Esophagus muscularis mucosa (tissue), 3 donors: Measurements from ENCODE around the gene ITGB6.

Experiments used
- EP300 ChIP-seq: sonication (generic); formaldehyde crosslinking; IDR thresholded peaks from one replicate; pipeline ENCODE4 v1.6.1; 2017; ENCODE audit warnings: antibody characterized with exemption
- TF ChIP-seq, protein P1 (sequence below), 3 experiments: fragments of 200-600 bp in 2 of 3; fragments of 450-650 bp in 1 of 3; sonication (generic) in 2 of 3; IDR thresholded peaks; one replicate each; pipeline ENCODE4 v1.5.1; 2017 to 2019; ENCODE audit warnings: antibody characterized with exemption in 3 of 3, mild to moderate bottlenecking in 2 of 3, moderate library complexity in 1 of 3

DNA sequence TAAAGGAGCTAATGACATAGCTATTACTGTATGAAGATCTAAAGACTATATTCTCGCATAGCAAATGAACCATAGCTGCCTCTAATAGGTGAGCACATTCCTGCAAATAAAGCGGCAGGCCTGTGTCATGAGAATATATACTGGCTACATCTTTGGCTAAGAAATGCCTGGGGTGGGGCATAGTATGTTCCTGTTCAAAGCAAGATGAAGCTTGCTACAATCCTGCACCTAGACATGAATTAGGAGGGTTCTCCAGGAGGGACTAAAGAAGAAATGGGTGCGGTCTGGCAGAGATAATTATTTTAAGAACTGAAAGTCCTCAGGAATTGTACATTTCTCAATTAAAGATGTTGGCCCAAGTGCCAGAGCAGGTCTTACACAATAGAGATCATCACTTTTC, 90.8 kb downstream of the ITGB6 start:
- TF ChIP-seq, protein P1, sequence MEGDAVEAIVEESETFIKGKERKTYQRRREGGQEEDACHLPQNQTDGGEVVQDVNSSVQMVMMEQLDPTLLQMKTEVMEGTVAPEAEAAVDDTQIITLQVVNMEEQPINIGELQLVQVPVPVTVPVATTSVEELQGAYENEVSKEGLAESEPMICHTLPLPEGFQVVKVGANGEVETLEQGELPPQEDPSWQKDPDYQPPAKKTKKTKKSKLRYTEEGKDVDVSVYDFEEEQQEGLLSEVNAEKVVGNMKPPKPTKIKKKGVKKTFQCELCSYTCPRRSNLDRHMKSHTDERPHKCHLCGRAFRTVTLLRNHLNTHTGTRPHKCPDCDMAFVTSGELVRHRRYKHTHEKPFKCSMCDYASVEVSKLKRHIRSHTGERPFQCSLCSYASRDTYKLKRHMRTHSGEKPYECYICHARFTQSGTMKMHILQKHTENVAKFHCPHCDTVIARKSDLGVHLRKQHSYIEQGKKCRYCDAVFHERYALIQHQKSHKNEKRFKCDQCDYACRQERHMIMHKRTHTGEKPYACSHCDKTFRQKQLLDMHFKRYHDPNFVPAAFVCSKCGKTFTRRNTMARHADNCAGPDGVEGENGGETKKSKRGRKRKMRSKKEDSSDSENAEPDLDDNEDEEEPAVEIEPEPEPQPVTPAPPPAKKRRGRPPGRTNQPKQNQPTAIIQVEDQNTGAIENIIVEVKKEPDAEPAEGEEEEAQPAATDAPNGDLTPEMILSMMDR (IDR thresholded peaks at IDR 0.05), result no peak
- TF ChIP-seq EP300, result no peak
